HCT116 (cell line): ENCODE measurements around the gene THOC1. TPM values are rescaled to one million over a fixed set of nuclear protein-coding genes. Genes with fewer than 3 reads are reported as not detected.

Experiments
- ATAC-seq: fragments of 200-7000 bp; cut with Tn5 transposase; 2 replicates; pipeline ENCODE4 v1.9.1; 2020; ENCODE audit warnings: mild to moderate bottlenecking, moderate library complexity
- BruUV-seq: library from RNA; stranded (reverse); fragments of 400-500 nt; replicated peaks from 2 replicates; lab custom pipeline; 2021; lab: Mats Ljungman, UMichigan
- CTCF ChIA-PET: fragments of 300-600 bp; sonication (Branson Sonifier 250); formaldehyde crosslinking; loops from one replicate; lab custom pipeline; 2021; ENCODE audit warnings: antibody characterized with exemption; lab: Charles Lee
- POLR2A ChIA-PET: fragments of 300-600, 350-600 bp; sonication (Branson Sonifier 250); formaldehyde crosslinking; loops from one replicate; lab custom pipeline; 2021; ENCODE audit warnings: antibody characterized with exemption; lab: Charles Lee
- RAD21 ChIA-PET, 2 experiments: fragments of 300-600 bp; sonication (Branson Sonifier 250); formaldehyde crosslinking; loops; one replicate each; lab custom pipeline; 2023; ENCODE audit warnings: low total read pairs in 2 of 2; ENCODE audit not compliant: uncharacterized antibody in 2 of 2, unreplicated experiment in 2 of 2, low non-redundant PET in 1 of 2; lab: Charles Lee
- DNase-seq: peaks from one replicate; pipeline ENCODE4 v3.0.0-alpha.2; 2010; ENCODE audit warnings: low read depth, low spot score
- H2AFZ ChIP-seq: fragments of 200-600 bp; shearing (Covaris generic), sonication (generic); 2 replicates; pipeline ENCODE4 v1.6.1; 2017; ENCODE audit warnings: low read depth, mixed run types, mixed read lengths, antibody characterized with exemption, low read length; ENCODE audit not compliant: poor library complexity, severe bottlenecking
- H3K27ac ChIP-seq: 2 replicates; pipeline ENCODE4 v1.5.1; 2012; ENCODE audit warnings: low read depth, low read length
- H3K27me3 ChIP-seq: fragments of 200-600 bp; sonication (generic); 2 replicates; pipeline ENCODE4 v1.6.1; 2016; ENCODE audit warnings: mixed run types, low read length, mixed read lengths; ENCODE audit not compliant: insufficient read depth
- H3K36me3 ChIP-seq, 2 experiments: fragments of 200-500 bp in 1 of 2; fragments of 200-600 bp in 1 of 2; sonication (Bioruptor generic) in 1 of 2; sonication (generic) in 1 of 2; 2 replicates each; pipeline versions ENCODE4 v1.5.1 to v1.6.1; 2014 to 2016; ENCODE audit warnings: low read length in 2 of 2, inconsistent platforms in 1 of 2, mixed read lengths in 1 of 2, mixed run types in 1 of 2; ENCODE audit not compliant: insufficient read depth in 2 of 2, control insufficient read depth in 1 of 2
- H3K4me1 ChIP-seq, 2 experiments: fragments of 200-600 bp in 1 of 2; sonication (generic) in 1 of 2; 2 replicates each; pipeline versions ENCODE4 v1.5.1 to v1.6.1; 2012 to 2017; ENCODE audit warnings: low read length in 2 of 2, inconsistent platforms in 1 of 2, mild to moderate bottlenecking in 1 of 2, mixed read lengths in 1 of 2, mixed run types in 1 of 2, moderate library complexity in 1 of 2; ENCODE audit not compliant: insufficient read depth in 2 of 2, control insufficient read depth in 1 of 2
- H3K4me2 ChIP-seq: fragments of 200-600 bp; sonication (generic); 2 replicates; pipeline ENCODE4 v1.6.1; 2017; ENCODE audit warnings: mixed run types, low read length, mixed read lengths
- H3K4me3 ChIP-seq, 2 experiments: fragments of 200-600 bp in 1 of 2; sonication (generic) in 1 of 2; replicated peaks in 1 of 2; 2 replicates each; pipeline ENCODE4 v1.5.1; 2011 to 2016; ENCODE audit warnings: low read length in 2 of 2, control low read depth in 1 of 2, low read depth in 1 of 2, mild to moderate bottlenecking in 1 of 2, mixed read lengths in 1 of 2, mixed run types in 1 of 2
- H3K79me2 ChIP-seq: fragments of 200-600 bp; sonication (generic); 2 replicates; pipeline ENCODE4 v1.6.1; 2017; ENCODE audit warnings: mild to moderate bottlenecking, mixed run types, low read length, moderate library complexity, mixed read lengths; ENCODE audit not compliant: insufficient read depth
- H3K9ac ChIP-seq: fragments of 200-600 bp; sonication (generic); 2 replicates; pipeline ENCODE4 v1.6.1; 2016; ENCODE audit warnings: low read length, mixed read lengths
- H3K9me2 ChIP-seq: fragments of 200-600 bp; sonication (generic), shearing (Covaris generic); 2 replicates; pipeline ENCODE4 v1.6.1; 2017; ENCODE audit warnings: mixed run types, mild to moderate bottlenecking, moderate library complexity; ENCODE audit not compliant: insufficient read depth
- H3K9me3 ChIP-seq, 2 experiments: fragments of 200-500 bp in 1 of 2; fragments of 200-600 bp in 1 of 2; sonication (Bioruptor generic) in 1 of 2; sonication (generic) in 1 of 2; 2 replicates each; pipeline ENCODE4 v1.6.1; 2014 to 2017; ENCODE audit warnings: low read length in 2 of 2, mixed read lengths in 2 of 2, inconsistent platforms in 1 of 2, low read depth in 1 of 2, mild to moderate bottlenecking in 1 of 2, mixed run types in 1 of 2, moderate library complexity in 1 of 2; ENCODE audit not compliant: control insufficient read depth in 1 of 2, insufficient read depth in 1 of 2
- H4K20me1 ChIP-seq: fragments of 200-600 bp; sonication (generic), shearing (Covaris generic); 2 replicates; pipeline ENCODE4 v1.6.1; 2017; ENCODE audit warnings: mixed run types, mild to moderate bottlenecking, moderate library complexity; ENCODE audit not compliant: insufficient read depth
- CEBPB ChIP-seq: IDR thresholded peaks from 2 replicates; pipeline ENCODE4 v1.6.1; 2012; ENCODE audit warnings: low read depth
- ELF1 ChIP-seq: IDR thresholded peaks from 2 replicates; pipeline ENCODE4 v1.6.1; 2012; ENCODE audit warnings: low read depth, borderline replicate concordance
- EZH2phosphoT487 ChIP-seq: fragments of 200-600 bp; IDR thresholded peaks from 2 replicates; pipeline ENCODE4 v1.6.1; 2018; ENCODE audit warnings: antibody characterized with exemption, borderline replicate concordance
- POLR2A ChIP-seq: IDR thresholded peaks from 2 replicates; pipeline ENCODE4 v1.7.0; 2011; ENCODE audit warnings: borderline replicate concordance; ENCODE audit not compliant: insufficient read depth, insufficient read length; ENCODE audit errors: extremely low read depth
- REST ChIP-seq: IDR thresholded peaks from 2 replicates; pipeline ENCODE4 v1.6.1; 2012; ENCODE audit warnings: low read depth
- SIN3A ChIP-seq: IDR thresholded peaks from 2 replicates; pipeline ENCODE4 v1.6.1; 2012; ENCODE audit warnings: low read depth
- YY1 ChIP-seq: IDR thresholded peaks from 2 replicates; pipeline ENCODE4 v1.6.1; 2011; ENCODE audit warnings: low read length, low read depth, moderate library complexity, mild to moderate bottlenecking; ENCODE audit not compliant: insufficient replicate concordance; ENCODE audit errors: extremely low read depth
- ZBTB33 ChIP-seq: IDR thresholded peaks from 2 replicates; pipeline ENCODE4 v1.6.1; 2011; ENCODE audit warnings: mild to moderate bottlenecking, low read length, moderate library complexity; ENCODE audit not compliant: insufficient replicate concordance; ENCODE audit errors: extremely low read depth
- ZNF274 ChIP-seq: fragments of 200-500 bp; sonication (Bioruptor generic); IDR thresholded peaks from 2 replicates; pipeline ENCODE4 v1.6.1; 2014; ENCODE audit warnings: mild to moderate bottlenecking, low read depth, low read length, inconsistent platforms
- intact Hi-C: fragments of 100-400 bp; cut with micrococcal nuclease; formaldehyde crosslinking; loops from 2 replicates; pipeline ENCODE4 v1.10.0; 2022
- total RNA-seq: library from RNA; stranded (reverse); gene quantifications from one replicate; pipeline ENCODE4 v1.2.1, GENCODE V29; 2021; ENCODE audit not compliant: unreplicated experiment

THOC1 gene
- total RNA-seq, 1 experiment from 2014 or later: 26.0 TPM

- Histone ChIP-seq H3K27me3 (no peaks in the 10 kb centered on the region), H2AFZ (no peak overlapping the region), H3K9ac (no peak overlapping the region), H3K4me3 (no peak overlapping the region), H3K4me2 (no peak overlapping the region), H3K79me2 (no peaks in the 10 kb centered on the region), H4K20me1 (no peaks in the 10 kb centered on the region), H3K9me3 (no peaks in the 10 kb centered on the region), H3K9me2 (no peaks in the 10 kb centered on the region), H3K27ac (no peak overlapping the region), H3K36me3 (no peaks in the 10 kb centered on the region), H3K4me1 (no peaks in the 10 kb centered on the region)
- ChIA-PET RAD21 (no interaction called here), POLR2A (no interaction called here), CTCF (interaction anchor here (1.3 to 1.9 kb wide), 2 partner anchors 184 to 322 kb away, joined by 3 to 7 read pairs; no protein-coding TSS in a partner anchor)
- no peak for TF ChIP-seq CEBPB
- no peak for TF ChIP-seq REST
- no peak for TF ChIP-seq SIN3A
- TF ChIP-seq YY1: no peak
- TF ChIP-seq POLR2A: no peak
- TF ChIP-seq EZH2phosphoT487: no peak
- no peak for TF ChIP-seq ZBTB33
- no peak for TF ChIP-seq ELF1
- no peak for TF ChIP-seq ZNF274
- BruUV-seq: no TSS peak
- DNase-seq (no peak), ATAC-seq (no peak)
- intact Hi-C loops: no loop called here
Observed at GRCh38 chr18:293536-293935, 25.7 kb upstream of the THOC1 start.
